Transverse colon (tissue), 4 donors: ENCODE measurements around the gene PRDM5. TPM values are rescaled to one million over a fixed set of nuclear protein-coding genes. Genes with fewer than 3 reads are reported as not detected.

Source experiments
- DNase-seq: peaks from one replicate; pipeline ENCODE4 v3.0.0-alpha.2; 2019
- H3K27ac ChIP-seq, 4 donors: fragments of 200-600 bp; sonication (generic); 2 replicates each; pipeline ENCODE4 v1.5.1; 2016 to 2018; ENCODE audit warnings: inconsistent platforms in 4 of 4
- H3K27me3 ChIP-seq: fragments of 200-600 bp; sonication (generic); 2 replicates; pipeline ENCODE4 v1.5.1; 2017; ENCODE audit warnings: inconsistent platforms
- H3K36me3 ChIP-seq, 4 donors: fragments of 200-600 bp; sonication (generic); 2 replicates each; pipeline ENCODE4 v1.5.1; 2017 to 2019; ENCODE audit warnings: inconsistent platforms in 4 of 4
- H3K4me1 ChIP-seq, 4 donors: fragments of 200-600 bp; sonication (generic); 2 replicates each; pipeline ENCODE4 v1.5.1; 2017 to 2020; ENCODE audit warnings: inconsistent platforms in 4 of 4
- H3K4me3 ChIP-seq, 4 donors: fragments of 200-600 bp; sonication (generic); 1 replicate in 1 of 4; 2 replicates in 3 of 4; pipeline versions ENCODE4 v1.5.1 to v1.6.1; 2017 to 2019; ENCODE audit warnings: inconsistent platforms in 4 of 4
- H3K9me3 ChIP-seq, 2 donors: fragments of 200-600 bp; sonication (generic); 2 replicates each; pipeline ENCODE4 v1.5.1; 2017 to 2019; ENCODE audit warnings: inconsistent platforms in 2 of 2
- CTCF ChIP-seq, 5 experiments: fragments of 200-600 bp in 3 of 5; fragments of 450-650 bp in 2 of 5; sonication (generic) in 3 of 5; IDR thresholded peaks; 1 replicate in 2 of 5; 2 replicates in 3 of 5; pipeline ENCODE4 v1.5.1; 2016 to 2017; ENCODE audit warnings: antibody characterized with exemption in 5 of 5, inconsistent platforms in 3 of 5, mild to moderate bottlenecking in 2 of 5, moderate library complexity in 1 of 5
- EP300 ChIP-seq: sonication (generic); formaldehyde crosslinking; IDR thresholded peaks from one replicate; pipeline ENCODE4 v1.6.1; 2017; ENCODE audit warnings: antibody characterized with exemption, low read depth
- POLR2A ChIP-seq: fragments of 450-650 bp; IDR thresholded peaks from one replicate; pipeline ENCODE4 v1.6.1; 2016; ENCODE audit warnings: antibody characterized with exemption, mild to moderate bottlenecking, moderate library complexity
- POLR2AphosphoS5 ChIP-seq, 3 donors: sonication (generic); formaldehyde crosslinking; IDR thresholded peaks; one replicate each; pipeline ENCODE4 v1.6.1; 2016; ENCODE audit warnings: antibody characterized with exemption in 3 of 3
- WGBS, 2 donors: methylation state at CpG; one replicate each; pipeline ENCODE4 v1.1.5; 2018; ENCODE audit warnings: low coverage in 1 of 2; 5-methylcytosine and 5-hydroxymethylcytosine counted together
- in situ Hi-C, 4 donors: fragments of 200-750 bp; cut with MboI; loops; one replicate each; pipeline versions ENCODE4 v1.15.0 to v1.15.1; 2017; ENCODE audit warnings: low sequenced_read_pairs in 3 of 4, low pct_ligation_motif_present in 1 of 4, low pct_unique_long_range_greater_than_20kb in 1 of 4
- intact Hi-C: fragments of 100-400 bp; cut with DNase I; formaldehyde crosslinking; loops from one replicate; pipeline ENCODE4 v1.15.1; 2023; ENCODE audit warnings: low total_unique reads
- total RNA-seq, 4 donors: library from RNA; depleted of rRNA; stranded (reverse); fragments of >200 nt; gene quantifications; one replicate each; pipeline ENCODE4 v1.1.0, GENCODE V29; 2016

The PRDM5 gene
- total RNA-seq, 4 donors from 2014 or later, result 3.8 to 7.9 (median 6.9) TPM

DNA sequence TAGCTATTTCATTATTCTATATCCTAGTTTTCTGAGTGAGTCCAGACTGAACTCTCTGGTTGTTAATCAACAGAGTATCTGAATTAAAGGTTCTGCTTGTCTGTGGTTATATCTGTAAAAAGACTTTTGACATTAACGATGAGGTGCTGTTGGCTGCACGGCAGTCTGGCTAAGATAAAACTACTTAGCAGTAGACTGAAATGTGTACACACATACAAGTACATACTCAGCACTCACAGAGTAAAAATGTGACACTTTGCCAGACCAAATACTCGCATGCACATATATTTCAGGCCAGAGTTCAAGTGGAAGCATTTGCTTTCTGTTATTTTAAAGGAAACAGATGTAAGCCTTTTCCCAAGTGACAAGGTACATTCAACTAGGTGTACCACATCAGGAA, 80.5 kb downstream of the PRDM5 start:
- no peaks in the 10 kb centered on the region for H3K27me3 ChIP-seq
- no peak for DNase-seq
- no peaks in the 10 kb centered on the region for H3K9me3 ChIP-seq
- no peak overlapping the region for H3K27ac ChIP-seq
- in situ Hi-C loops (no loop called here), intact Hi-C loops (no loop called here)
- H3K4me3 ChIP-seq, result no peak overlapping the region
- TF ChIP-seq EP300 (no peak), POLR2A (no peak), CTCF (IDR thresholded peaks at IDR 0.05) (no peak), POLR2AphosphoS5 (IDR thresholded peaks at IDR 0.05) (no peak)
- H3K4me1 ChIP-seq, result peaks cover 0 to 15% (median 0%) of the 10 kb centered on the region in 4 donors
- 11 to 50% methylated on average over 1 to 3 of the region's 3 CpGs for WGBS, 2 donors
- H3K36me3 ChIP-seq, result no peaks in the 10 kb centered on the region

DNA sequence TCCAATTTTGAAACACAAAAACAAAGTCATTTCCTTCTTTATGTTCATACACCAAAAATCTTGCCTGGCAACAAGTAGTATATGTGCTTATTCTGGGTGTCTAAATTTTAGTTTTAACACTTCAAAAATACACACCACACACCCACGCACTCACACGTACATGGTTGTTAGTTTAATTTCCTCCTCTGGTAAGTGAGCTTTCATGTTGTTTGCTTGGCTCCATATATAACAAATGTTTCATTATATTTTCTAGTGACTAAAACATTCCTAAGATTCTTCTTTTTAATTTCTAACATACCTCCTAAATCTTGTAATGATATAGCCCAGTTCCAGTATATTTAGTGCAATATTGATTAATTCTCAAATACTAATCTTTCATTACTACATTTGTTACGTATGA, 80.9 kb downstream of the PRDM5 start:
- Histone ChIP-seq H3K9me3 (no peaks in the 10 kb centered on the region), H3K36me3 (no peaks in the 10 kb centered on the region), H3K27ac (no peak overlapping the region), H3K4me1 (peaks cover 0 to 15% (median 0%) of the 10 kb centered on the region in 4 donors), H3K4me3 (no peak overlapping the region), H3K27me3 (no peaks in the 10 kb centered on the region)
- TF ChIP-seq POLR2A (no peak), EP300 (no peak), CTCF (IDR thresholded peaks at IDR 0.05) (no peak)
- DNase-seq, result no peak
- in situ Hi-C loops (no loop called here), intact Hi-C loops (no loop called here)
- 53 to 73% methylated on average over 3 of the region's 3 CpGs for WGBS, 2 donors

GRCh38 chr4:120839974-120840751, 82.4 kb downstream of the PRDM5 start:
- TF ChIP-seq EP300 (no peak), CTCF (IDR thresholded peaks at IDR 0.05) (no peak), POLR2AphosphoS5 (IDR thresholded peaks at IDR 0.05) (no peak), POLR2A (no peak)
- no peak overlapping the region for H3K27ac ChIP-seq
- no peak overlapping the region for H3K4me3 ChIP-seq
- peaks cover 0 to 15% (median 0%) of the 10 kb centered on the region in 4 donors for H3K4me1 ChIP-seq
- H3K9me3 ChIP-seq, result no peaks in the 10 kb centered on the region
- no peak for DNase-seq
- H3K27me3 ChIP-seq, result no peaks in the 10 kb centered on the region
- intact Hi-C loops, result no loop called here
- 92% methylated on average over 18 of the region's 18 CpGs; no CpG with 5 or more reads in 1 of the 2 donors for WGBS, 2 donors
- no peaks in the 10 kb centered on the region for H3K36me3 ChIP-seq
- in situ Hi-C loops, result no loop called here

- WGBS, 2 donors, result 88% methylated on average over 8 of the region's 8 CpGs; no CpG with 5 or more reads in 1 of the 2 donors
- no peak for DNase-seq
- H3K4me3 ChIP-seq, result no peak overlapping the region
Observed at GRCh38 chr4:120839334-120839973, 83.1 kb downstream of the PRDM5 start.

More at GRCh38 chr4:120839334-120839973, 83.1 kb downstream of the PRDM5 start:
- TF ChIP-seq EP300 (no peak), POLR2A (no peak), CTCF (IDR thresholded peaks at IDR 0.05) (no peak), POLR2AphosphoS5 (IDR thresholded peaks at IDR 0.05) (no peak)
- intact Hi-C loops (no loop called here), in situ Hi-C loops (no loop called here)
- no peak overlapping the region for H3K27ac ChIP-seq
- no peaks in the 10 kb centered on the region for H3K36me3 ChIP-seq
- no peaks in the 10 kb centered on the region for H3K9me3 ChIP-seq
- peaks cover 0 to 11% (median 0%) of the 10 kb centered on the region in 4 donors for H3K4me1 ChIP-seq
- H3K27me3 ChIP-seq, result no peaks in the 10 kb centered on the region
